ENCODE measurements around the gene ARHGAP19. TPM values are rescaled to one million over a fixed set of nuclear protein-coding genes. Genes with fewer than 3 reads are reported as not detected.

ARHGAP19 gene
- total and polyA plus RNA-seq, 2 donors (not counting 3 experiments of a cell fraction or from before 2014, with no cell fraction given), result 6.8 to 20.0 TPM

GRCh38 chr10:97173036-97173435 lies 119.4 kb downstream of the ARHGAP19 start:
- FAIRE-seq (no peak), DNase-seq (ENCODE audit: low read depth, low spot score) (no peak)
- no peaks in the 10 kb centered on the region for H3K9me3 ChIP-seq (replicated peaks; ENCODE audit: control insufficient read depth, insufficient read depth, low read length)
- TF ChIP-seq MYC (IDR thresholded peaks at IDR 0.05; ENCODE audit: low read depth, low read length), result no peak
- no peak for TF ChIP-seq JUN (IDR thresholded peaks at IDR 0.05; ENCODE audit: borderline replicate concordance, insufficient read depth, insufficient read length, low read depth)
- TF ChIP-seq MAX (IDR thresholded peaks at IDR 0.05; ENCODE audit: insufficient read depth, insufficient read length), result no peak
- no peak for TF ChIP-seq GATA2 (IDR thresholded peaks at IDR 0.05; ENCODE audit: insufficient read depth, insufficient read length, low read depth, low read length)
- TF ChIP-seq POLR2AphosphoS5 (IDR thresholded peaks at IDR 0.05; ENCODE audit: insufficient read depth, low read depth, low read length), result no peak
- TF ChIP-seq FOS (IDR thresholded peaks at IDR 0.05; ENCODE audit: borderline replicate concordance, insufficient read depth, low read length), result no peak
- no peak for TF ChIP-seq EZH2 (IDR thresholded peaks at IDR 0.05; ENCODE audit: borderline replicate concordance, low read depth, low read length, severe bottlenecking)
- TF ChIP-seq, protein P1, sequence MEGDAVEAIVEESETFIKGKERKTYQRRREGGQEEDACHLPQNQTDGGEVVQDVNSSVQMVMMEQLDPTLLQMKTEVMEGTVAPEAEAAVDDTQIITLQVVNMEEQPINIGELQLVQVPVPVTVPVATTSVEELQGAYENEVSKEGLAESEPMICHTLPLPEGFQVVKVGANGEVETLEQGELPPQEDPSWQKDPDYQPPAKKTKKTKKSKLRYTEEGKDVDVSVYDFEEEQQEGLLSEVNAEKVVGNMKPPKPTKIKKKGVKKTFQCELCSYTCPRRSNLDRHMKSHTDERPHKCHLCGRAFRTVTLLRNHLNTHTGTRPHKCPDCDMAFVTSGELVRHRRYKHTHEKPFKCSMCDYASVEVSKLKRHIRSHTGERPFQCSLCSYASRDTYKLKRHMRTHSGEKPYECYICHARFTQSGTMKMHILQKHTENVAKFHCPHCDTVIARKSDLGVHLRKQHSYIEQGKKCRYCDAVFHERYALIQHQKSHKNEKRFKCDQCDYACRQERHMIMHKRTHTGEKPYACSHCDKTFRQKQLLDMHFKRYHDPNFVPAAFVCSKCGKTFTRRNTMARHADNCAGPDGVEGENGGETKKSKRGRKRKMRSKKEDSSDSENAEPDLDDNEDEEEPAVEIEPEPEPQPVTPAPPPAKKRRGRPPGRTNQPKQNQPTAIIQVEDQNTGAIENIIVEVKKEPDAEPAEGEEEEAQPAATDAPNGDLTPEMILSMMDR (IDR thresholded peaks at IDR 0.05; ENCODE audit: extremely low read depth in 1 of 2, insufficient read depth in 1 of 2, low read depth in 1 of 2, low read length in 2 of 2), result no peak
- TF ChIP-seq POLR2A (IDR thresholded peaks at IDR 0.05; ENCODE audit: low read depth, low read length), result no peak
- POLR2A ChIA-PET, result no interaction called here
- intact Hi-C loops (cut with micrococcal nuclease), result no loop called here
- H3K79me2 ChIP-seq (ENCODE audit: control insufficient read depth, insufficient read depth, low read length), result no peaks in the 10 kb centered on the region
- dilution Hi-C loops (cut with MboI; ENCODE audit: extremely low pct_ligation_motif_present, low sequenced_read_pairs), result no loop called here
- no TSS peak for BruUV-seq (replicated peaks)
- peaks cover 0 to 7% of the 10 kb centered on the region in 2 experiments for H3K27me3 ChIP-seq (ENCODE audit: control insufficient read depth in 2 of 2, insufficient read depth in 2 of 2, low read length in 2 of 2)
- H3K4me1 ChIP-seq (ENCODE audit: control insufficient read depth, extremely low read depth, insufficient read depth, low read length), result no peaks in the 10 kb centered on the region
- H3K9me1 ChIP-seq (replicated peaks; ENCODE audit: control insufficient read depth, extremely low read depth, insufficient read depth, low read length), result no peaks in the 10 kb centered on the region
- no peaks in the 10 kb centered on the region for H3K36me3 ChIP-seq (ENCODE audit: control insufficient read depth in 2 of 2, extremely low read depth in 1 of 2, insufficient read depth in 2 of 2, low read length in 2 of 2)
- no peak overlapping the region for H3K4me3 ChIP-seq (replicated peaks in 1 of 3; ENCODE audit: insufficient read depth in 1 of 3, low read depth in 1 of 3, low read length in 3 of 3)
- no peak overlapping the region for H2AFZ ChIP-seq (ENCODE audit: low read depth, low read length)
- H3K27ac ChIP-seq (ENCODE audit: insufficient read depth, low read depth, low read length), result no peak overlapping the region
- no peaks in the 10 kb centered on the region for H4K20me1 ChIP-seq (replicated peaks; ENCODE audit: control insufficient read depth, extremely low read depth, insufficient read depth, low read length)
- H3K4me2 ChIP-seq (ENCODE audit: insufficient read depth, low read length), result no peak overlapping the region
- CTCF ChIA-PET, result interaction anchor here (0.9 to 1.3 kb wide), 3 partner anchors 8 to 100 kb away, joined by 3 to 5 read pairs (median 4); no protein-coding TSS in a partner anchor
- H3K9ac ChIP-seq (replicated peaks; ENCODE audit: extremely low read depth, insufficient read depth, low read length), result no peak overlapping the region

Small RNA genes within 50 kb of the gene (small RNA-seq; reads per million reads assigned to genes)
- gene RF00017 (ENCODE audit: insufficient read depth, insufficient read length, low read depth, low replicate concordance), result not detected

Other genes with a start within 250 kb of the ARHGAP19 start
- 0.05 and 0.20 TPM in 2 replicates for gene SLIT1, start 106.7 kb downstream of the ARHGAP19 start, total RNA-seq
- gene SLIT1, start 106.7 kb downstream of the ARHGAP19 start, polyA plus RNA-seq, result 0.04 and 0.11 TPM in 2 replicates
- 3.2 and 3.5 TPM in 2 replicates for gene FRAT1, start 26.6 kb upstream of the ARHGAP19 start, total RNA-seq
- gene FRAT1, start 26.6 kb upstream of the ARHGAP19 start, polyA plus RNA-seq, result 2.2 and 2.4 TPM in 2 replicates
- 11.3 and 11.5 TPM in 2 replicates for gene FRAT2, start 42.1 kb upstream of the ARHGAP19 start, total RNA-seq
- 5.7 and 6.6 TPM in 2 replicates for gene FRAT2, start 42.1 kb upstream of the ARHGAP19 start, polyA plus RNA-seq
- gene RRP12, start 108.7 kb upstream of the ARHGAP19 start, total RNA-seq, result 35.8 and 40.9 TPM in 2 replicates
- gene RRP12, start 108.7 kb upstream of the ARHGAP19 start, polyA plus RNA-seq, result 11.9 and 13.6 TPM in 2 replicates
- gene PGAM1, start 133.6 kb upstream of the ARHGAP19 start, total RNA-seq, result 357 and 375 TPM in 2 replicates
- 372 and 375 TPM in 2 replicates for gene PGAM1, start 133.6 kb upstream of the ARHGAP19 start, polyA plus RNA-seq
- gene EXOSC1, start 153.4 kb upstream of the ARHGAP19 start, total RNA-seq, result 43.6 and 50.7 TPM in 2 replicates
- 47.6 and 52.9 TPM in 2 replicates for gene EXOSC1, start 153.4 kb upstream of the ARHGAP19 start, polyA plus RNA-seq
- gene ZDHHC16, start 153.5 kb upstream of the ARHGAP19 start, total RNA-seq, result 52.0 and 53.2 TPM in 2 replicates
- gene ZDHHC16, start 153.5 kb upstream of the ARHGAP19 start, polyA plus RNA-seq, result 125 and 141 TPM in 2 replicates
- 80.9 and 95.2 TPM in 2 replicates for gene MMS19, start 205.8 kb upstream of the ARHGAP19 start, total RNA-seq
- gene MMS19, start 205.8 kb upstream of the ARHGAP19 start, polyA plus RNA-seq, result 123 and 135 TPM in 2 replicates
- gene UBTD1, start 206.3 kb upstream of the ARHGAP19 start, total RNA-seq, result 42.6 and 44.1 TPM in 2 replicates
- 63.7 and 89.3 TPM in 2 replicates for gene UBTD1, start 206.3 kb upstream of the ARHGAP19 start, polyA plus RNA-seq

All from endothelial cell of umbilical vein (primary cell).